NCI-H460 (cell line): ENCODE data around the gene CCL22. TPM values are rescaled to one million over a fixed set of nuclear protein-coding genes. Genes with fewer than 3 reads are reported as not detected.

Source experiments
- small RNA-seq, 2 experiments: library from RNA; depleted of rRNA; stranded (forward); fragments of <200 nt; gene quantifications; one replicate each; pipeline ENCODE3, GENCODE V24; 2014
- total RNA-seq: library from RNA; depleted of rRNA; stranded (reverse); fragments of >200 nt; shearing (Covaris generic); gene quantifications from 2 replicates; pipeline ENCODE4 v1.2.3, GENCODE V29; 2014; rRNA removed

CCL22 gene
- total RNA-seq, 1 experiment from 2014 or later, result not detected

Small RNAs within 50 kb of the gene (small RNA-seq; reads per million reads assigned to genes)
- gene AC108081.1, result 0 reads per million in 2 experiments

Other genes with a start within 250 kb of the CCL22 start
- 143 and 150 TPM in 2 replicates for gene PSME3IP1, start 172.7 kb upstream of the CCL22 start, total RNA-seq
- gene RSPRY1, start 172.5 kb upstream of the CCL22 start, total RNA-seq, result 34.6 and 44.7 TPM in 2 replicates
- 111 and 121 TPM in 2 replicates for gene ARL2BP, start 113.5 kb upstream of the CCL22 start, total RNA-seq
- 0.58 and 2.1 TPM in 2 replicates for gene PLLP, start 74.1 kb upstream of the CCL22 start, total RNA-seq
- not detected in 2 replicates for gene CX3CL1, start 13.7 kb downstream of the CCL22 start, total RNA-seq
- gene CCL17, start 46.0 kb downstream of the CCL22 start, total RNA-seq, result not detected in 2 replicates
- 107 and 112 TPM in 2 replicates for gene CIAPIN1, start 88.6 kb downstream of the CCL22 start, total RNA-seq
- gene COQ9, start 88.7 kb downstream of the CCL22 start, total RNA-seq, result 104 and 113 TPM in 2 replicates
- gene POLR2C, start 103.9 kb downstream of the CCL22 start, total RNA-seq, result 153 and 166 TPM in 2 replicates
- gene DOK4, start 127.7 kb downstream of the CCL22 start, total RNA-seq, result 8.7 and 9.6 TPM in 2 replicates
- gene CCDC102A, start 177.8 kb downstream of the CCL22 start, total RNA-seq, result 4.8 and 5.2 TPM in 2 replicates
- not detected in 2 replicates for gene ADGRG5, start 183.9 kb downstream of the CCL22 start, total RNA-seq